GM21423 (cell line): Measurements from ENCODE around the gene FKBP5.
"Not testable (repeated sequence)": the region's sequence is repeated elsewhere in the genome, so short reads cannot be mapped to it uniquely, and the experiment has no call there.

Experiments used
- ATAC-seq: cut with Tn5 transposase; IDR thresholded peaks from one replicate; pipeline ENCODE4 v1.9.1; 2021; ENCODE audit warnings: mild to moderate bottlenecking, moderate library complexity; ENCODE audit not compliant: unreplicated experiment

FKBP5 gene

DNA sequence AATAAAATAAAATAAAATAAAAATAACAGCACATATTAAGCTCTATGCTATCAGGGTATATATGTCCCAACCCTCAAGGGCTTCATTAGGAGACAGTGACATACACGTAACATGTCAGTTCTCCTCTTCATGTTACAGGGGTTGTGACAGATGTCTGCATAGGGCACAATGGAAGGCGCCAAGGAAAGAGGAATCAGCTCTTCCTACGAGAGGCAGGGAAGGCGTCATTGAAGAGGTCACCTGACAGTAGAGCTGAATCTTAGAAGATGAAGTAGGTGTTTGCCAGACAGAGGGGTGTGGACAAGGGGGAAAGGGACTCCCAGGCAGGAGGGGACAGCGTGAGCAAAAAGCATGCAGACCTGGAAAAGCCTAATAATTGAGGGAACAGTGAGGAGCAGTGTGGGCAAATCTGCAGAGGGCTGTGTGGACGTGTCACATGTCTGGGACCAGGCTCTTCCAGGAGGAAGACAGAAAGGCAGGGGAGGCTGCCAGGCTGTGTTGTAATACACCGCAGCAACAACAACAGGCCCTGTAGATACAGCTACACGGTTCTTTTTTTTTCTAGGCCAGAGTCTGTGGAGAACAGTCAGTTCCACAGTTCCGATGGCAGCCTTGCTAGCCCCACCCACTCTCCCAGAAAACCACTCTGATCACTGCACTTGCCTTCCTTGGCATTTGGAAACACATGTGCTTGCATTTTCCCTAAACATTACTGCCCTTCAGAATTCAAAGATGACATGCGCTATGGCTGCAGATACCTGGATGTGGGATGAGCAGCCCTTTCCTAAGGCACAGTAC, 2.5 kb upstream of the FKBP5 start:
- no peak for ATAC-seq

GRCh38 chr6:35690484-35690883, 1.8 kb upstream of the FKBP5 start:
- ATAC-seq: no peak

GRCh38 chr6:35690006-35690405, 1.3 kb upstream of the FKBP5 start:
- not testable (repeated sequence) for ATAC-seq

GRCh38 chr6:35687658-35688604, 784 bp downstream of the FKBP5 start:
- peak; percentile 30 for ATAC-seq

- ATAC-seq: no peak
Observed at GRCh38 chr6:35686873-35687555, 1.7 kb downstream of the FKBP5 start.

GRCh38 chr6:35686436-35686835, 2.3 kb downstream of the FKBP5 start:
- ATAC-seq: no peak

GRCh38 chr6:35683267-35683666, 5.4 kb downstream of the FKBP5 start:
- ATAC-seq: no peak

GRCh38 chr6:35681298-35681697, 7.4 kb downstream of the FKBP5 start:
- no peak for ATAC-seq

GRCh38 chr6:35679399-35679798, 9.3 kb downstream of the FKBP5 start:
- ATAC-seq: no peak

GRCh38 chr6:35678814-35679213, 9.9 kb downstream of the FKBP5 start:
- no peak for ATAC-seq

GRCh38 chr6:35678021-35678654, 10.6 kb downstream of the FKBP5 start:
- ATAC-seq: no peak

DNA sequence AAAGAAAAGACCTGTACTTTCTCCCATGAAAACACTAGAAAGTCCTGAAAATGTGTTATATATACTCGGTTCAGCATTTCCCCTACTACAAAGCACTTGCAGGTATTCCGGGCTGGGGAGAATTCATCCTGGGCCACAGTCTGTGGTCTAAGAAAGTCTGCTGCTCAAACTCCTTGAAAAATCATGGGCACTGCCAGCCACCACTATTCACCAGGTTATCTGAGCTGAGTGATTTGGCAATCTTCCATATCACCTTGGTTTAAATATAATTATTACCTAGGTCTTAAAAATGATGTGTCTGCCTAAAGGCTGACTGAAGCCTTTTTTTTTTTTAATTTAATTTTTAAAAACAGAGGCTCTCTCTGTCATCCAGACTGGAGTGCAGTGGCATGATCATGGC, 11.3 kb downstream of the FKBP5 start:
- no peak for ATAC-seq

DNA sequence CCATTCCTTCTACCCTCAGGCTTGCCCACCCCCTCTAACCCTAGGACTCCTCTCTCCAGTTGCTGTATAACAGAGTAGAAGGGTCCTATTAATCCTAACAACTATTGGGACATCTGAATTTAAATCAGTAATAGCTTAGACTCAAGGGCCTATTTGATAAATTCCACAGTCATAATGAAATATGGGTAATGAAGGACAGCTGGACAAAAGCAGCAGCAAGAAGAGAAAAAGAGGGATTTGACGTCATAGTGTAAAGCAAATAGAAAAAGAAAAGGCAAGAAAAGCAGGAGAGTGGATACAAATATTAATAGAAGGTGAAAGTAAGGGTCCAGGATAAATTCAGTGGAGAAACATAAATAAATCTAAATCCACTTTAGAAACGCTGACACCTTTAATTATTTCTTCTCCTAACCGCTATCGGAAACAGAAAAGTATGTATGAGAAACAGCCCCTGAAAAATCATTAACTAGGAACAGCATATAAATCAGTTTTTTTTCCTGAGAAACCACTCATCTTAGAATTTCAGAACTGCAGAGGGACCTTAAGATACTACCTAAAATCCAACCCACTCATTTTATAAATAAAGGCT, 12.8 kb downstream of the FKBP5 start:
- no peak for ATAC-seq

- no peak for ATAC-seq
Observed at GRCh38 chr6:35674594-35674993, 14.1 kb downstream of the FKBP5 start.

- no peak for ATAC-seq
Observed at GRCh38 chr6:35673755-35674154, 15.0 kb downstream of the FKBP5 start.

DNA sequence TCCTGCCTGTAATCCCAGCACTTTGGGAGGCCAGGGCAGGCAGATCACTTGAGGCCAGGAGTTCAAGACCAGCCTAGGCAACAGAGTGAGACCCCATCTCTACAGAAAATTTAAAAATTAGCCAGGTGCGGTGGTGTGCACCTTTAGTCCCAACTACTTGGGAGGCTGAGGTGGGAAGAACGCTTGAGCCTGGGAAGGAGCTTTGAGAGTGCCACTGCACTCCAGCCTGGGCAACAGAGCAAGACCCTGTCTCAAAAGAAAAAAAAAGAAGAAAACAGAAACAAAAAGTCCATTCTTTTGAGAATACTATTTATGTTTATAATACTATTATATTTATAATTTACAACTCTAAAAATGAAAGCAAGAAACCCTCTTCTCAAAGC, 15.4 kb downstream of the FKBP5 start:
- not testable (repeated sequence) for ATAC-seq

DNA sequence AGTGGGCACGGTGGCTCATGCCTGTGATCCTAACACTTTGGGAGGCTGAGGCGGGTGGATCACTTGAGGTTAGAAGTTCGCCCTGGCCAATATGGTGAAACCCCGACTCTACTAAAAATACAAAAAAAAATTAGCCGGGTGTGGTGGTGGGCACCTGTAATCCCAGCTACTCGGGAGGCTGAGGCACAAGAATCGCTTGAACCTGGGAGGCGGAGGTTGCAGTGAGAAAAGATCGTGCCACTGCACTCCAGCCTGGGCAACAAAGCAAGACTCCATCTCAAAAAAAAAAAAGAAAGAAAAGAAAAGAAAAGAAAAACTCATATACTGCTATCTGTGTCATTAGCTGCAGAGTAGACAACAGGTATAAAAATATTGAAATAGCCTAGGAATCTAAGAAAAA, 18.3 kb downstream of the FKBP5 start:
- not testable (repeated sequence) for ATAC-seq

GRCh38 chr6:35669451-35670045, 19.2 kb downstream of the FKBP5 start:
- no peak for ATAC-seq

GRCh38 chr6:35668744-35669450, 19.8 kb downstream of the FKBP5 start:
- ATAC-seq: no peak
